ENCODE results near the gene CHST1. TPM values are rescaled to one million over a fixed set of nuclear protein-coding genes. Genes with fewer than 3 reads are reported as not detected.

Gene CHST1
- total RNA-seq, 1 donor from 2014 or later: 3.1 TPM

GRCh38 chr11:45646275-45646927, 19.0 kb downstream of the CHST1 start:
- DNase-seq (ENCODE audit: low spot score): peak; percentile 13

GRCh38 chr11:45644981-45645889, 20.2 kb downstream of the CHST1 start:
- DNase-seq (ENCODE audit: low spot score): no peak

GRCh38 chr11:45643598-45644260, 21.7 kb downstream of the CHST1 start:
- DNase-seq (ENCODE audit: low spot score): no peak

GRCh38 chr11:45641961-45642360, 23.5 kb downstream of the CHST1 start:
- no peak for DNase-seq (ENCODE audit: low spot score)

- no peak for DNase-seq (ENCODE audit: low spot score)
Measured at GRCh38 chr11:45638051-45638450, 27.4 kb downstream of the CHST1 start.

- DNase-seq (ENCODE audit: low spot score): no peak
Measured at GRCh38 chr11:45635907-45636306, 29.5 kb downstream of the CHST1 start.

- DNase-seq (ENCODE audit: low spot score): no peak
Measured at GRCh38 chr11:45625611-45626010, 39.8 kb downstream of the CHST1 start.

GRCh38 chr11:45624095-45624494, 41.3 kb downstream of the CHST1 start:
- no peak for DNase-seq (ENCODE audit: low spot score)

- DNase-seq (ENCODE audit: low spot score): no peak
Measured at GRCh38 chr11:45622861-45623260, 42.6 kb downstream of the CHST1 start.

- DNase-seq (ENCODE audit: low spot score): no peak
Measured at GRCh38 chr11:45622283-45622682, 43.1 kb downstream of the CHST1 start.

- DNase-seq (ENCODE audit: low spot score): no peak
Measured at GRCh38 chr11:45621588-45621987, 43.8 kb downstream of the CHST1 start.

- no peak for DNase-seq (ENCODE audit: low spot score)
Measured at GRCh38 chr11:45620243-45620642, 45.2 kb downstream of the CHST1 start.

- DNase-seq (ENCODE audit: low spot score): no peak
Measured at GRCh38 chr11:45618897-45619296, 46.5 kb downstream of the CHST1 start.

GRCh38 chr11:45617871-45618601, 47.4 kb downstream of the CHST1 start:
- DNase-seq (ENCODE audit: low spot score): no peak

GRCh38 chr11:45616802-45617549, 48.4 kb downstream of the CHST1 start:
- DNase-seq (ENCODE audit: low spot score): no peak

GRCh38 chr11:45615182-45615792, 50.1 kb downstream of the CHST1 start:
- no peak for DNase-seq (ENCODE audit: low spot score)

GRCh38 chr11:45614196-45614828, 51.1 kb downstream of the CHST1 start:
- DNase-seq (ENCODE audit: low spot score): no peak

GRCh38 chr11:45610627-45611026, 54.8 kb downstream of the CHST1 start:
- no peak for DNase-seq (ENCODE audit: low spot score)

GRCh38 chr11:45609902-45610301, 55.5 kb downstream of the CHST1 start:
- DNase-seq (ENCODE audit: low spot score): no peak

GRCh38 chr11:45609337-45609736, 56.1 kb downstream of the CHST1 start:
- no peak for DNase-seq (ENCODE audit: low spot score)

Data from umbilical cord (tissue), 2 donors.